Measurements from ENCODE around the gene HEATR9. TPM values are rescaled to one million over a fixed set of nuclear protein-coding genes. Genes with fewer than 3 reads are reported as not detected.

HEATR9 gene, protein sequence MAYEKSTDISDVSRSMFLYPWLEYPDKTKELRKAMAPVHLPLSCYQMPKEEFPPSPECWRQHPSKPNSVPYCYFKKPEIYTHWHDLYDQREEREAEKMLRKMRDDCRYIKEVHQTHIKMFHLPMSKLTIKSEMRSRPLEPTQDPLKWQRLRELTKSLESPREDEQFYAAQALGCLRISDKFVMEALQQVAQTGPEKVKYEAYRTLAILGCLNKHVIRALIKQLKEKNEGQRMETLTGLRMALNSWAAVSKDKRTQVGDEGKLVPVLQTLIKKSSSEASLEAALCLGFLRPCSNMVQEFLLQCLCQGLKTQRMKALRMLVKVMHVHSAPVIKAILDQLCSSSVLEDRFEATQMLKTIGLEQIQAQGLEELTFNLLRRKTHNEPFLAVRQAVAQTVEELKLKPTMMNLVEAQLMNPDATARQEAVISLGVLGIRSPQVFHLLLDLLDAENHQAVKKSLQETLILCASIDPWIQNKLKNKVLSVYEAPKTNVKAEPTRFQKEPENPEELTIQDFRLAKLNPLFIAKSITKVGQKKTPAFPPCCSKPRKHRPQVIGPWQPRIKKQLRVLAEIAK
- total RNA-seq = under 1 TPM in 1 of 4 donors, not detected in 3; 0.15 TPM

DNA sequence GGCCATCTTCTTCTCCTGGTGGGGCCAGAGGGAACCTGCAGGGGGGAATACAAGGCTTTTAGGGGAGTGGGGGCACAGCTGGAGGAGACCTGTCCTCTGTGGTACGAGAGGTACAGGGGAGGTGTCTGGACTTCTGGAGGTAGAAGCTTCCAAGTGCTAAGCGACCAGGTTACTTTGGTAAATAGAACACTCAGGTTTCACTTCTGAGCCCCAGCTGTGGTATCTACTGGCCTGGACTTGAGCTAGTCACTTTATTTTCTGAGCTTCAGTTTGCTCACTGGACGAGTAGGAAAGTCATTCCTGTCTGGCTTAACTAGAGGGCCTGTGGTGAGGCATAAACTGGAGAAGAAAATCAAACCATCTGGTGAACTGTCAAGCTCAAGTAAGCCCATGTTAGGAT, at the start of gene HEATR9:
HEATR9 (minus strand) TSS at position 155 of the 400 bp plus-strand sequence; CDS start at position 6, 149 bp downstream.
- Histone ChIP-seq H3K4me1 (peaks cover 0 to 8% (median 0%) of the 10 kb centered on the region in 3 donors), H3K9me3 (no peaks in the 10 kb centered on the region), H3K4me3 (no peak within 1 kb of the TSS), H3K36me3 (no peaks in the 10 kb centered on the region), H3K27me3 (no peaks in the 10 kb centered on the region), H3K27ac (no peak within 1 kb of the TSS)
- intact Hi-C loops (cut with DNase I) = no loop called here
- 83 to 86% methylated on average over 2 to 3 of the region's 3 CpGs for WGBS, 2 donors
- TF ChIP-seq, protein P1, sequence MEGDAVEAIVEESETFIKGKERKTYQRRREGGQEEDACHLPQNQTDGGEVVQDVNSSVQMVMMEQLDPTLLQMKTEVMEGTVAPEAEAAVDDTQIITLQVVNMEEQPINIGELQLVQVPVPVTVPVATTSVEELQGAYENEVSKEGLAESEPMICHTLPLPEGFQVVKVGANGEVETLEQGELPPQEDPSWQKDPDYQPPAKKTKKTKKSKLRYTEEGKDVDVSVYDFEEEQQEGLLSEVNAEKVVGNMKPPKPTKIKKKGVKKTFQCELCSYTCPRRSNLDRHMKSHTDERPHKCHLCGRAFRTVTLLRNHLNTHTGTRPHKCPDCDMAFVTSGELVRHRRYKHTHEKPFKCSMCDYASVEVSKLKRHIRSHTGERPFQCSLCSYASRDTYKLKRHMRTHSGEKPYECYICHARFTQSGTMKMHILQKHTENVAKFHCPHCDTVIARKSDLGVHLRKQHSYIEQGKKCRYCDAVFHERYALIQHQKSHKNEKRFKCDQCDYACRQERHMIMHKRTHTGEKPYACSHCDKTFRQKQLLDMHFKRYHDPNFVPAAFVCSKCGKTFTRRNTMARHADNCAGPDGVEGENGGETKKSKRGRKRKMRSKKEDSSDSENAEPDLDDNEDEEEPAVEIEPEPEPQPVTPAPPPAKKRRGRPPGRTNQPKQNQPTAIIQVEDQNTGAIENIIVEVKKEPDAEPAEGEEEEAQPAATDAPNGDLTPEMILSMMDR (IDR thresholded peaks at IDR 0.05) = no peak
- no peak for TF ChIP-seq POLR2A (IDR thresholded peaks at IDR 0.05)
- DNase-seq = no peak

DNA sequence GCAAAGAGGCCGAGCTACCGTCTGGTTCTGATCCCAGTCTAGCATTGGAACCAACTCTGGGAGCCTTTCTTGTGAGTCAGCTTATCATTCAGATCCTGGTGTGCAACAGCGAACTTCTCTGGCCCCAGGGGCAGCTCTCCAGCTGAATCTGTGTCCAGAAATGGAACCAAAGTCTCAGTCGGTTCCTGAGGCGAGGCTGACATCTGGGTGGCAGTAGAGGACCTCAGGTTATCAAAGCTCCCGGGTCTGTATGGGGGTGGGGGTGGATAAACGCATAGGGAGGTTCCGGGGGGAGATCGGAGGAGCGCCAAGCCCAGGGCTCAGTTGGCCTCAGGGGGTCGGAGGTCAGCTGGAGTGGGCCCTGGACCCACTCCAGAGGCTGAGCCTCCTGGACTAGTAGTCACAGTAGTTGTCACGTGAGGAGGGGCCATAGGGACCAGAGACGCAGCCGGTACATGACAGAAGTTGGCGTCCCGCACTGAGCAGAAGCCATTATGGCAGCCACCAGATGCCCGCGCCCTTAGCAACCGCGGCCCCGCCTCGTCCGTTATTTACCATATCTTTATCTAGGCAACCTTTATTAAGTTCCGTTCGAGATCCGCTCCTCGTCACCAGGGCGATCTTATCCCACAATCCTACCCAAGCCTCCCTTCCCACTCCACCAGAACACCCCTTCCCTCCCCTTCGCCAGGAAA, 49.0 kb upstream of the HEATR9 start:
- Histone ChIP-seq H3K36me3 (no peaks in the 10 kb centered on the region), H3K4me3 (no peak overlapping the region), H3K27me3 (peaks cover 0 to 6% (median 0%) of the 10 kb centered on the region in 4 donors), H3K27ac (no peak overlapping the region), H3K9me3 (no peaks in the 10 kb centered on the region), H3K4me1 (peaks cover 0 to 7% (median 0%) of the 10 kb centered on the region in 3 donors)
- WGBS, 2 donors = 93 to 96% methylated on average over 15 to 20 of the region's 29 CpGs
- intact Hi-C loops (cut with DNase I) = no loop called here
- no peak for TF ChIP-seq POLR2A (IDR thresholded peaks at IDR 0.05)
- TF ChIP-seq, protein P1 (IDR thresholded peaks at IDR 0.05) = no peak
- no peak for DNase-seq

DNA sequence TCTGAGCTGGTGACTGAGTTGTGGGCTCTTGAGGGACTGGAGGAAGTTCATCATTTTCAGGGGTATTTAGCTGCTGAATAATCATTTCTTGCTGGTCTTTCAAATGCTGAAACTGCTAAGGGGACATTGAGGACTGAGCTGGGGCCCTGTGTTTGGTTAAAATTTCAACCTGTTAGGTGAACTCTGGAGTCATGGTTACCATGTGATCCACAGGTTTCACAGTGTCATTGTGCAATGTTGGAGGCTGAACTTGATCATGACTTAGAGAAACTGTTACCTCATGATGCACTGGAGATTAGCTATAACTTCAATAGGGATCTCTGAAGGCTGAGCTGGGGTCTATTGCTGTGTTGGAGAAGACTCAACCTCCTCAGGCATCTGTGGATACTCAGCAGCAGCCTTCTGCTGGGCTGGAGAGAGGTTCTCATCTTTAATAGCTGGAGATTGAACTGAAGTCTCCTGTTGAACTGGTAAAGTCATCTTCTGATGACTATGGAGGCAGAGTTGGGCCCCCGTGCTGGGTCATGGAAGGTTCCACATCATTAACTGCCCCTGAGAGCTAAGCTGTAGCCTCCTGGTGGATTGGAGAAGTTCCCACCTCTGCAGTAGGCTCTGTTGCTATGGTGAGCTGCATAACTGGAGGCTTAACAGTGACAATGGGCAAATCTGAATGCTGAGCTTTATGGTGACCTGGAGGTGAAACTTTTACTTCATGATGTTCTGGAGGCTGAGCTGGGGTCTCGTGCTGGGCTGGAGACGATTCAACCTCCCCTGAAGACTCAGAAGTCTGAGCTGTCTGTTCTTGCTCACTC, 46.7 kb upstream of the HEATR9 start:
- H3K27ac ChIP-seq = no peak overlapping the region
- no peak for DNase-seq
- TF ChIP-seq, protein P1 (IDR thresholded peaks at IDR 0.05) = no peak
- TF ChIP-seq POLR2A (IDR thresholded peaks at IDR 0.05) = no peak
- H3K27me3 ChIP-seq = peaks cover 0 to 6% (median 0%) of the 10 kb centered on the region in 4 donors
- WGBS, 2 donors = 56 to 83% methylated on average over 1 to 2 of the region's 3 CpGs
- H3K9me3 ChIP-seq = no peaks in the 10 kb centered on the region
- H3K4me1 ChIP-seq = peaks cover 0 to 7% (median 0%) of the 10 kb centered on the region in 3 donors
- intact Hi-C loops (cut with DNase I) = no loop called here
- no peaks in the 10 kb centered on the region for H3K36me3 ChIP-seq
- no peak overlapping the region for H3K4me3 ChIP-seq

DNA sequence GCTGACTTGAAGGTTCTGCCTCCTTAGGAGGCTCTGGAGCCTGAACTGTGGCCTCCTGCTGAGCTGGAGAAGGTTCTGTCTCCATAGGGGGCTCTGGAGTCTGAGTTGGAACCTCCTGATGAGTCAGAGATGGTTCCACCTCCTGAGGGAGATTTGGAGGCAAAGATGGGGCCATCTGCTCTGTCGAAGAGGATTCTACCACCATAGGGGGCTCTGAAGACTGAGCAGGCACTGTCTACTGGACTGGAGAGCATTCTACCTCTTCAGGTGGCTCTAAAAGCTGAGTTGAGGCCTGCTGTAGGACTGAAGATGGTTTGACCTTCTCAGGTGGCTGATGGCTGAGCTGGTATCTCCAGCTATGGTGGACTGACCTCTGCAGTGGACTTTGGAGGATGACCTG, 45.7 kb upstream of the HEATR9 start:
- peaks cover 0 to 6% (median 0%) of the 10 kb centered on the region in 4 donors for H3K27me3 ChIP-seq
- TF ChIP-seq, protein P1 (IDR thresholded peaks at IDR 0.05) = no peak
- no peak for TF ChIP-seq POLR2A (IDR thresholded peaks at IDR 0.05)
- no peak for DNase-seq
- no peak overlapping the region for H3K27ac ChIP-seq
- no peaks in the 10 kb centered on the region for H3K36me3 ChIP-seq
- peaks cover 0 to 7% (median 0%) of the 10 kb centered on the region in 3 donors for H3K4me1 ChIP-seq
- intact Hi-C loops (cut with DNase I) = no loop called here
- H3K9me3 ChIP-seq = no peaks in the 10 kb centered on the region
- no CpG with 5 or more reads among the region's 1 CpG for WGBS, 2 donors
- no peak overlapping the region for H3K4me3 ChIP-seq

Measured in esophagus squamous epithelium (tissue), 5 donors.